ENCODE results near the gene FBXL17. TPM values are rescaled to one million over a fixed set of nuclear protein-coding genes. Genes with fewer than 3 reads are reported as not detected.

The FBXL17 gene
- total and polyA plus RNA-seq, 2 of the 4 experiments (the other 2 are of a cell fraction), result 3.9 to 8.1 TPM

- no peak overlapping the region for H2BK20ac ChIP-seq (ENCODE audit: low read depth, low read length)
- H4K5ac ChIP-seq (ENCODE audit: low read depth, low read length), result no peak overlapping the region
- no peaks in the 10 kb centered on the region for H3K27me3 ChIP-seq (ENCODE audit: control insufficient read depth, insufficient read depth, low read length)
- no peak overlapping the region for H3K4ac ChIP-seq (ENCODE audit: low read depth, low read length)
- intact Hi-C loops (cut with micrococcal nuclease) (no loop called here), in situ Hi-C loops (cut with MboI; ENCODE audit: low sequenced_read_pairs) (no loop called here), dilution Hi-C loops (cut with HindIII; ENCODE audit: low sequenced_read_pairs, unreplicated experiment) (no loop called here)
- ATAC-seq (ENCODE audit: low read depth), result no peak
- no peak overlapping the region for H3K9ac ChIP-seq (ENCODE audit: low read depth, low read length)
- no TSS peak for BruUV-seq (replicated peaks)
- no peaks in the 10 kb centered on the region for H3K36me3 ChIP-seq (ENCODE audit: control insufficient read depth, insufficient read depth, low read length)
- no peak overlapping the region for H2BK120ac ChIP-seq (ENCODE audit: low read depth, low read length)
- no peak overlapping the region for H4K8ac ChIP-seq (ENCODE audit: low read depth in 2 of 2, low read length in 2 of 2)
- no peak overlapping the region for H2AFZ ChIP-seq (replicated peaks; ENCODE audit: low read length, poor library complexity)
- DNase-seq, result no peak
- no peaks in the 10 kb centered on the region for H3K9me1 ChIP-seq (ENCODE audit: insufficient read depth, low read length)
- H4K91ac ChIP-seq (ENCODE audit: insufficient read depth, low read depth, low read length), result no peak overlapping the region
- H3K27ac ChIP-seq (ENCODE audit: insufficient read depth, low read length), result no peak overlapping the region
- H3K56ac ChIP-seq (ENCODE audit: extremely low read depth, insufficient read depth, low read length), result no peak overlapping the region
- H3K4me3 ChIP-seq (ENCODE audit: insufficient read depth, low read depth, low read length), result no peak overlapping the region
- H2BK15ac ChIP-seq (ENCODE audit: low read depth, low read length), result no peak overlapping the region
- no peak overlapping the region for H2AK5ac ChIP-seq (ENCODE audit: low read depth, low read length)
- H3K4me2 ChIP-seq (ENCODE audit: low read depth, low read length), result no peak overlapping the region
- H2BK5ac ChIP-seq (ENCODE audit: low read depth, low read length, poor library complexity, severe bottlenecking), result no peak overlapping the region
- no peak overlapping the region for H2AK9ac ChIP-seq (replicated peaks; ENCODE audit: low read depth, low read length, poor library complexity)
- H3K23ac ChIP-seq (ENCODE audit: low read depth, low read length), result no peak overlapping the region
- H4K20me1 ChIP-seq (ENCODE audit: insufficient read depth, low read length), result no peaks in the 10 kb centered on the region
- ChIA-PET POLR2A (ENCODE audit: unreplicated experiment) (no interaction called here), CTCF (no interaction called here)
- H3K79me1 ChIP-seq (ENCODE audit: low read depth in 1 of 2, low read length in 2 of 2), result no peaks in the 10 kb centered on the region; a peak in 1 of 4 replicates
- no peaks in the 10 kb centered on the region for H3K4me1 ChIP-seq (ENCODE audit: control insufficient read depth, insufficient read depth, low read length)
- H3K18ac ChIP-seq (ENCODE audit: low read depth, low read length), result no peak overlapping the region
- WGBS, 2 experiments (ENCODE audit: extremely low coverage in 2 of 2, insufficient read length in 1 of 2), result no CpG with 5 or more reads among the region's 1 CpG
- H3K9me3 ChIP-seq (ENCODE audit: control insufficient read depth, insufficient read depth, low read length), result no peaks in the 10 kb centered on the region
- TF ChIP-seq ELK1 (IDR thresholded peaks at IDR 0.05; ENCODE audit: borderline replicate concordance, low read depth, low read length) (no peak), NFE2L2 (IDR thresholded peaks at IDR 0.05; ENCODE audit: low read depth, low read length) (no peak), CHD1 (IDR thresholded peaks at IDR 0.05; ENCODE audit: low read depth, low read length) (no peak), USF2 (IDR thresholded peaks at IDR 0.05; ENCODE audit: low read depth, low read length) (no peak), MXI1 (IDR thresholded peaks at IDR 0.05; ENCODE audit: borderline replicate concordance, low read depth, low read length) (no peak), CEBPB (IDR thresholded peaks at IDR 0.05; ENCODE audit: low read depth, low read length) (no peak), RFX5 (IDR thresholded peaks at IDR 0.05; ENCODE audit: low read depth, low read length) (no peak), RAD21 (IDR thresholded peaks at IDR 0.05; ENCODE audit: low read length) (no peak), CTCF (conservative IDR thresholded peaks at IDR 0.05; ENCODE audit: low read depth, low read length) (no peak), SMC3 (IDR thresholded peaks at IDR 0.05; ENCODE audit: low read depth, low read length) (no peak), RCOR1 (IDR thresholded peaks at IDR 0.05; ENCODE audit: insufficient replicate concordance, low read length) (no peak), POLR2A (IDR thresholded peaks at IDR 0.05; ENCODE audit: low read depth, low read length) (no peak)
- no peak overlapping the region for H3K14ac ChIP-seq (replicated peaks; ENCODE audit: low read depth, low read length)
Measured at GRCh38 chr5:108220834-108221233, 161.1 kb downstream of the FBXL17 start.

Data from IMR-90 (cell line).